ENCODE results near the gene AUTS2.
A peak's percentile ranks its signal among the peaks of the same experiment; 100 is the strongest.

The AUTS2 gene

DNA sequence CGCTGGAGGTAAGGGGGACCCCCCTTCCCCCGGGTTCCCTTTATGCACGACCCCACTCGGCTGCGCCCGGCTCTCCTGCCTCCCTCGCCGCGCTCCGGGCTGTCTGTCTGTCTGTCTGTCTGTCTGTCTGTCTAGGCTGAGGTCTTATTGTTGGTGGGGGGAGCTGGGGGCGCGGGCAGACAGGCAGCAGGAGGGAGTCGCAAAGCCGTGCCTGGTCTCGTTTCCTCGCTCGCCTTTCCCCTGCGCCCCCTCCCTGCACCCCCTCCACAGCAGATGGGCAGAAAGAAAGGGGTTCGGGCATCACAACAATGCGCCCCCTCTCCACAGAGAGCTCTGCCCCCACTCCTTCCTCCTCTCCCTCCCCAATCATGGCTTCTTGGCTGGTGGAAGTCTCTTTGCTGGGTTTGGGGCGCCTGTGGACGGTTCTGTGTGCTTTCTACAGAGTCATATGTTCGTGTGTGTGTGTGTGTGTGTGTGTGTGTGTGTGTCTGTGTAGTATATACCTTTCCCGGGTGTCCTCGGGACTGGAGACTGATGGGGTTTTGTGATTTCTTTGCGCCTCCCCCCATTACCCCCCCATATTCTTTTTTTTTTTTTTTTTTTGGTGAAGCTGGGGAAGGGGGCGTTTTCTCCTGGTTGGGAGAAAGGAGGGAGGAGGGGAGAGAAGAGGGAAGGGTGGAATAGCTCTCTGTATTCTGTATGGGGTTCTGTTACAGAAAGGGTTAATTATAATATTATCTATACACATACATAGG is 1.9 kb downstream of the AUTS2 start:
- peak in 1 of 2 experiments; percentile 58 for DNase-seq

- no peak for DNase-seq
These were observed 2.6 kb downstream of the AUTS2 start for GRCh38 chr7:69600710-69601519.

DNA sequence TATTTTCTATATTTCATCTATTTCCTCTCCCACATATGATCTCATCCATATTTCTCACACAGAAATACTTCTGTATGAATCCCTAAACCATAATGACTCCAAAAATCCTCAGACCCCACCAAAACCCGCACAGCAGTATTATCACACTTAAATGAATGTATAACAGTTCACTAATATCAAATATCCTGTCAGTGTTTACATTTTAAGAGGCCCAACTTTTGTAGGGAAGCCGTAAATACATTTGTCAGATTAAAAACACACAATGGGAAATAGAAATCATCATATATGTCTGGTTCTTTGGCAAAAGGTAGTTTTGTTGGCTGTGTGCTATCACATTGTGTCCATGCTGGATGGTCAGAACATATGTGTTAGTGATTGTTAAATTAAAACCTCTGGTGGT is 4.2 kb downstream of the AUTS2 start:
- no peak for DNase-seq

DNA sequence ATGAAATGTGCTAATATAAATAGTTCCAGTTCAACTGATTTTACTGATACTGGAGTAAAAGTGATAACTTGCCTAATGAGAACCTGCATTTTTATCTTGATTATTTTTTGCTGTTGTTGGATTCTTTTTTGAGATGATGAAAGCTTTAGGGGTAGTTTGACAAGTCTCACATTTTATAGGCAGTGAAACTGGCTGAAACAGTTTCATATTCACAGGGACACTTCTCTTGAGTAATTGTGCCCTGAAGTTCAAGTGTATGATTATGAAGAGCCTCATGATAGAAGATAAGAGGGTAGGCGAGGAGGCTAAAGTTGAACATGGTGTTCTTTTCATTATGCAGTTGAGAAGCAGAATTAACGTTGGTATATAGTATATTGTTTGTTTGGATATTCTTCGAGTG is 5.1 kb downstream of the AUTS2 start:
- DNase-seq, result no peak

DNA sequence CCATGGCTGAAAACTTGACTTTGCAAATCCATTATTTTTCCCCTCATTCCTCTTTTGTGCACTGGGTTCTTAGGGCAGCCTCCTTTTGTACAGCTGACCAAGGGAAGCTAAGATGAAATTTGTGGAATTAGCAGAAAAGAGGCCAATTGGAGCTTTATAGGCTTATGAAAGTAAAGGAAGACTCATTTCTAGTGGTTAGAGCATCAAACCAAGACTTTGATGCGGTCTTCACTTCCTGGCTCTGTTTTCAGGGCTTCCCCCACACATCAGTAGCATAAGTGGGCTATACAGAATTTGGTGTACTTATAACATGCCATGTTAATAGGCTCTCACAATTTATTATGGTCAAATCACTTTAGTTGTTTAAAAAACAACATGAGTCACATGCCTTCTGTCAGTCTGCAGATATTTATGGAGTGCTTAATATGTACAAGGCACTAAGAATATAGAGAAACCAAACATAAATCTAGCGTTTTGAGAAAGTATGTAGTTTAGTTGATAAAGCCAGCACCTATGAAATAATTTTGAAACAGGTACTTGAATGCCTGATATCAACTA is 5.7 kb downstream of the AUTS2 start:
- DNase-seq, result no peak

DNA sequence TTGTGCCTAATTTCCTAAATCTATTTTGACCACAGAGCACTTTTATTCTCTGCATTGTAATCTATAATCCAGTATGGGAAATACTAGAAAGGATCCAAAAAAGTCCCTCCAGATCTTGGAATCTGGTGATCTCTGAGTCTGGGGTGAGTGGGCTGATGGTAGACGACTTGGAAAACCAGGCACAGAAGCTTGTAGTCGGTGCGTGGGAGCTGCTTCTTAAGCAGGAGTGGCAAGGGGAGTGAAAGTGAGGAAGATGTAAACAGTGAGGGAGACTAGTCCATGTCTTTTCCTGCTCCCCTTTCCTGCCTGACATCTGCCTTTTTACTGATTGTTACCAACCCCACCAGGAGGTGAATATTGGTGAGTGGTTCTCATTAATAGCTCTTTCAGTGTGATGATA is 6.8 kb downstream of the AUTS2 start:
- no peak for DNase-seq

DNA sequence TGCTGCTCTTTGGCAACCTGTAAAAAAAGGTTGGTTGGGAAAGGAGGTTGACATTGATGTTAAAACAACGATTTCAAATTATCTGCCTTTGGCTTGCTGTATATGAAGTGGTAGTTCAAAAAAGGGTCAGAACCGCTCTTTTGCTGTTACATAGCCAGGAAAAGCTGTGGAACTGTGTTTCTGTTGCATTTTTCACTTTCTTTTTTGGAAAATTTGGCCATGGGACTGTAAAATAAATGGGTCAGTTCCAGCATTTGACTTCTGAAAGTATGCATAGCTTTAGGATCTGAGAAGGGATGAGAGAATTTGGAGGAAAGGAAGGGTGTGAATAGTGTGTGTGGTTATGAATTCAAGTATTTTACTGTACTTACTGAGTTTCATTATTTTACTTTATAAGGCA is 7.3 kb downstream of the AUTS2 start:
- no peak for DNase-seq

DNA sequence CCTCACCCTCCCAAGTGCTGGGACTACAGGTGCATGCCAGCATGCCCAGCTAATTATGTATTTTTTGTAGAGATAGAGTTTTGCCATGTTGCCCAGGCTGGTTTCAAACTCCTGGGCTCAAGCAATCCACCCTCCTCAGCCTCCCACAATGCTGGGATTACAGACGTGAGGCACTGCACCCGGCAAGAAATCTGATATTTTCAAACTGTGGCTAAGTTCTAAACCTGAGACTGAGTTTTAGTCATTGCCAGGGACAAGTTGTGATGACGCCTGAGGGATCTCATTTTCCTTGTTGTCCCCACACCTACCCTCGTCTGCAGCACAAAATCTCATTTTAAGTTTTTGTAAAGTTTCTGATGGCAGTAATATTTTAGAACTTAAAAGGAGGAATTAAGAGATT is 9.8 kb downstream of the AUTS2 start:
- no peak for DNase-seq

- no peak for DNase-seq
These were observed 10.6 kb downstream of the AUTS2 start for GRCh38 chr7:69608878-69609277.

- peak; percentile 50 to 67 for DNase-seq
These were observed 11.5 kb downstream of the AUTS2 start for GRCh38 chr7:69609541-69610373.

- peak; percentile 91 to 94 for DNase-seq
These were observed 12.3 kb downstream of the AUTS2 start for GRCh38 chr7:69610374-69611084.

- peak in 1 of 2 experiments; percentile 21 for DNase-seq
These were observed 14.7 kb downstream of the AUTS2 start for GRCh38 chr7:69612981-69613380.

DNA sequence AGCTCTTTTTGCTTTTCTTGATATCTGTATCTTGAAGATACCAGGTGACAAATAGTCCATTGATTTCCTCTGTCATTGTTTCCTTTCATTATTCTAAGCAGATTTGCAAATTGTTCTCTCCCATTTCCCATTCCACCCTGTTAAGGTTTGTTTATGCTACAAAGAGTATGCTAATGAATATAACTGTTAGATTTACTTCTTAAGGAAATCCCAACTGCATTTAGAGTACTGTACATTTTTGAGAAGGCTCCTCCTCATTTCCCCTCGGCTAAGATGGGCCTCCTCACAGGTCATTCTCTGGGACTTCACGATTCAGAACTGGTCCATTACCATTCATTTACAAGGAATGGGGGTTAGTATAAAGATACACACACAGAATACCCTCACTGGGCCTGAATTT is 15.6 kb downstream of the AUTS2 start:
- DNase-seq, result no peak

DNA sequence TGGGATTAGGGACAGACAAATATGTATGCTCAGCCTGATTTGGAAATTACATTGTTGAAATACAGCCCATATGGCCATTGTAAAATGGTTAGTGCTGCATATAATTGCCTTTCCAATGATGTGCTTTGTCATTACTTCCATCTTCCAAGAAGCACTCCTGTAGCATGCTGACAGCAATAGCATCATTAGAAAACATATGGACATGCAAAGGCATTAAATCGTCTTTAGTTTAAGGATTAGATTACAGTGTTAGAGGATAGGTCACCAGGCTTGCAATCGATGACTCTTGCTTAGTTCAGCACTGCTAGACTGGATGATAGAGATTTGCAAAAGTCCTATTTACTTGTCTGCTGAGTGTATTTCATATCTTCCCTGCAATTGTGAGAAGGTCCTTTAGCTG is 17.4 kb downstream of the AUTS2 start:
- no peak for DNase-seq

GRCh38 chr7:69617364-69617763 is 19.1 kb downstream of the AUTS2 start:
- DNase-seq, result no peak

DNA sequence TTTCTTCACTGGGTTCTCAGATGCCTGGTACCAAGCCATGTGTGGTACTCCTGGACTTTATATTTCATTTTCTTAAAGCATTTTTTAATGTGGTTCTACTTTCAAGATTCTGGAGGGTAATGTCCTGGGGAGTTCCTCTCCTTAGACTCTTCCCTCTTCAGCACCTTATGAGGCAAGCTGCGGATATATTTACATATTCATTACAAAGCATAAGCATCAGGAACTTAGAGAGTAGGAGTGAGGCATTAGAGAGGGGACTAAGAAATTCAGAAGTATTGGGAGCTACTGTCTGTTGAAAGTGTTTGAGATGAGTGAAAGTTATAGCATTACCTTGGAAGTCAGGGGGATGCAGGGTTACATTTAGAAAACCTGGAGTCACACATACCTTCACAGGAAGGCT is 20.8 kb downstream of the AUTS2 start:
- no peak for DNase-seq

DNA sequence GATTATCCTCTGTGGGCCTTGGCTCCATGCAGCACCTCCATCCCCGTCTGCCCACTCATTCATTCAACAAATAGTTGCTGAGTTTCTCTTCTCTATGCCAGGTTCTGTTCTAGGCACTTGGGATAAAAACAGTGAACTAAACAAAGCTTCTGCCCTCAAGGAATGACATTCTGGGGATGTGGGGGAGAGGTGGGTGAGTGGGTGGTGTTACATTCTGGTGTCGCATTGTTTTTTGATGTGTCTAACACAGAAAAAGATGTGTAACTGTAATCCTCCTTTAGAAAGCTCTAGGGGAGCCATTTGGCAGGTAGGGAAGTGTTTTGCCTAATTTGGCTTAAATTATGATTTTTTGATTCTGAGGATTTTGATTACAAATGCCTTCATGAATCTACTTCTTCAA is 21.4 kb downstream of the AUTS2 start:
- no peak for DNase-seq

- DNase-seq, result no peak
These were observed 21.8 kb downstream of the AUTS2 start for GRCh38 chr7:69620063-69620462.

GRCh38 chr7:69620650-69621049 is 22.4 kb downstream of the AUTS2 start:
- no peak for DNase-seq

- no peak for DNase-seq
These were observed 23.9 kb downstream of the AUTS2 start for GRCh38 chr7:69622014-69622835.

GRCh38 chr7:69622960-69623359 is 24.7 kb downstream of the AUTS2 start:
- DNase-seq, result no peak

Measured in NCI-H526 (cell line).